ENCODE results near the gene CDHR4.
"Not testable (repeated sequence)": the region's sequence is repeated elsewhere in the genome, so short reads cannot be mapped to it uniquely, and the experiment has no call there.

Gene CDHR4

DNA sequence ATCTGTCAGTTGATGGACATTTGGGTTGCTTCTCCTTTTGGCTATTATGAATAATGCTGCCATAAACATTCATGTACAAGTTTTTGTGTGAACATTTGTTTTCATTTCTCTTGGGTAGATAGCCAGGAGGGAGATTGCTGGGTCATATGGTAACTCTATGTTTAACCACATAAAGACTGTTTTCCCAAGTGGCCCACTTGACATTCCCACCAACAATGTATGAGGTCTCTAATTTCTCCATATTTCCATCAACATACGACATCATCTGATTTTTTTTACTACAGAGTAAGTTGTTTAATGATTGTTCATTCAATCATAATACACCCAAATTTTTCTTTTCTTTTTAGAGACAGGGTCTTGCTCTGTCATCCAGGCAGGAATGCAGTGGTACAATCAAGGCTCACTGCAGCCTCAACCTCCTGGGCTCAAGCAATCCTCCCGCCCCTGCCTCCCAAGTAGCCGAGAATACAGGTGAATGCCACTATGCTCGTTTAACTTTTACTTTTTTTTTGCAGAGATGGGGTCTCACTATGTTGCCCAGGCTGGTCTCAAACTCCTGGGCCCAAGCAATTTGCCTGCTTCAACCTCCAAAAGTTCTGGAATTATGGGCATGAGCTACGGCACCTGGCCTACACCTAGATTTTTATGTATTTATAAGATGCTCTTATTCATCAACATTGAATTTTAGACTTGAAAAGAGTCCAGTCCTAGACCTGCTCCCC lies 20.2 kb downstream of the CDHR4 start:
- DNase-seq = no peak

DNA sequence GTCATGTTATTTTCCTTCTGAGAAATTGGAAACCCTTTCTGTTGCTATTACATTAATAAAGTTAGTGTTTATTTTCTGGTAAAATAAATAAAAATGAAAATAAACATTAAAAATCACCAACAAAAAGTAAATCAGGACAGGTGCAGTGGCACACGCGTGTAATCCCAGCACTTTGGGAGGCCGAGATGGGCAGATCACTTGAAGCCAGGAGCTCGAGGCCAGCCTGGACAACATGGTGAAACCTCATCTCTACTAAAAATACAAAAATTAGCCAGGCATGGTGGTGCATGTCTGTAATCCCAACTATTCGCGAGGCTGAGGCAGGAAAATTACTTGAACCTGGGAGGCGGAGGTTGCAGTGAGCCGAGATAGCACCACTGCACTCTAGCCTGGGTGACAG lies 23.6 kb downstream of the CDHR4 start:
- DNase-seq = not testable (repeated sequence)

DNA sequence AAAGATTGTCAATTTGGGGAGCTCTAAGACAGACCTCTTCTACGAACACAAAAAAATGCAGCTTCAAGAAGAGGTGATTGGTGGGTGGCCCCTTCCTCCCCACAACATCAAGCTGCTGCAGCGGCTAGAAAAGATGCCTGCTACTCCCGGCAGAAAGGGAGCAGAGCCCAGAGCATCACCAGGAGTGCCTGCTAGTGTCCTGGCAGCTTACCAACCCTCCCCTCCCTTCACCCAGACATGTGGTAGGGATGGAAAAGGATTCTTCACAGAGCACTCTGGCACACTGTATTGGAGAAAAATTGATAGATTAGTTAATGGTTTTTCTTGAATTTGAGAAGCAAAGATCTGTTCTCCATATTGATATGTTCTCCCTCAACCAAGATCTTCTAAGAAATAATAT lies 24.1 kb downstream of the CDHR4 start:
- DNase-seq = no peak

DNA sequence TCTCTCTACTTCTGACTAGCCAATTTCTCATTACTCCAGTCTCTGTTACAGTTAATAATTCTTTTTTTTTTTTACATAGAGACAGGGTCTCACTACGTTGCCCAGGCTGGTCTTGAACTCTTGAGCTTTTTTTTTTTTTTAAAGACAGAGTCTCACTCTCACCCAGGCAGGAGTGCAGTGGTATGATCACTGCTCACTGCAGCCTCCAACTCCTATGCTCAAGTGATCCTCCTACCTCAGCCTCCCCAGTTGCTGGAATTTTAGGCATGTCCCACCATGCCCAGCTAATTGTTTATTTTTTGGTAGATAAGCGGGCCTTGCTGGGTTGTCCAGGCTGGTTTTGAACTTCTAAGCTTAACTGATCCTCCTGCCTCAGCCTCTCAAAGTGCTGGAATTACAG lies 27.0 kb downstream of the CDHR4 start:
- no peak for DNase-seq

DNA sequence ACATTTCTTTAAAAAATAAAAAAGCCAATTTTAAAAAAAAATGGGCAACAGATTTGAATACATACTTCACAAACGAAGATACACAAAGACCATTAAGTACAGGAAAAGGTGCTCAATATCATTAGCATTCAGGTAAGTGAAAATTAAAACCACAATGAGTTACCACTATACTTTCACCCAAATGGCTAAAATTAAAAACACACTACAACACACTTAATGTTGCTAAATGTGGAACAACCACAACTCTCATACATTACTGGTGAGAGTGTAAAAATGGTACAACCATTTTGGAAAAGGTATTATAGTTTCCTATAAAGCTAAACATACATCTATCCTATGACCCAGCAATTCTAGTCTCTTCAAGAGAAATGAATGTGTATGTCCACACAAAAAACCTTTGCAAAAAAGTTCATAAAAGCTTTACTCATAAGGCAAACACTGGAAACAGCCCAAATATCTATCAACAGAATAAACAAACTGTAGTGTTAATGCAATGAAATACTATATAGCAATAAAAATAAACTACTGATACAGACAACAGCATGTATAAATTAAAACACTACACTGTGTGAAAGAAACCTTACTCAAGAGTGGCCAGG lies 28.2 kb downstream of the CDHR4 start:
- no peak for DNase-seq

DNA sequence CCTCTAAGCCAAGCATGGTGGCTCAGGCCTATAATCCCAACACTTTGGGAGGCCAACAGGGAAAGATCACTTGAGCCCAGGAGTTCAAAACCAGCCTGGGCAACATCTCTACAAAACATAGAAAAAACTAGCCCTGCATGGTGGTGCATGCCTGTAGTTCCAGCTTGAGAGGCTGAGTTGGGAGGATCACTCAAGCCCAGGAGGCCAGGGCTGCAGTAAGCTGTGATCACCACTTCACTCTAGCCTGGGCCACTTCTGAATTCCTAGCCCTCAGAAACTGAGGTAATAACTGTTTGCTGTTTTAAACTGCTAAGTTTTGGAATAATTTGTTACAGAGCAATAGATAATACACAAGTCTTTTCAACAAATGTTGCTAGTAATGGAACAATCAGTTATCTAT lies 29.7 kb downstream of the CDHR4 start:
- no peak for DNase-seq

DNA sequence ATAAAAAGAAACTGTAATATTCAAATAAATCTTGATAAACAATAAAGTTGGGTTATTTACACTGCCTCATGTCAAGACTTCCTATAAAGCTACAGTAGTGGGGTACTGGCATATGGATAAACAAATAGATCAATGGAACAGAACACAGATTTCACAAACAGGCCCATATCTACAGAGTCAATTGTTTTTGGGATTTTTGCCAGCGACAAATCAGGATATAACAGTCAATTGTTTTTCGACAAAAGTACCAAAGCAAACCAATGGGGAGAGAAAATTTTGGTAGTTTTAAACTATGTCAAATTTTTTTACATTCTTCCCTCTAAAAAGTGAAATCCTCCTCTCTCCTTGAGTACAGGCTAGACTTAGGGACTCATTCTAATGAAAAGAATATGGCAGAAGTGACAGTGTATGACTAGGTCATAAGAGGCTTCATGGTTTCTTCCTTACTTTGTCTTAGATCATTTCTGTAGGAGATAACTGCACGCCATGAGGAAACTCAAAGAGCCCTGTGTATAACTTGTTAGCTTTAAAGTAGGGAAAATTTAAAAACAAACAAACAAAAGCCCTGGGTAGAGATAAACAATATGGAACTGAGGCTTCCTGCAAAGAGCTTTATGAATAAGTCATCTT lies 30.3 kb downstream of the CDHR4 start:
- DNase-seq = no peak

DNA sequence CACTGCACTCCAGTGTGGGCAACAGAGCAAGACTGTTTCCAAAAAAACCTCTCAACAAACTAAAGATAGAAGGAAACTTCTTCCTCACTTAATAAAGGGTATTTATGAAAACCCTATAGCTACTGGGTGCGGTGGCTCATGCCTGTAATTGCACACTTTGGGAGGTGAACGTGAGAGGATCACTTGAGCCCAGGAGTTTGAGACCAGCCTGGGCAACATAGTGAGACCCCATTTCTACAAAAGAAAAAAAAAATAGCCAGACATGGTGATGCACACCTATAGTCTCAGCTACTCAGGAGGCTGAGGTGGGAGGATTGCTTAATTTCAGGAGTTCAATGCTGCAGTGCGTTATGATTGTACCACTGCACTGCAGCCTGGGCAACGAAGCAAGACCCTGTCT lies 35.7 kb downstream of the CDHR4 start:
- DNase-seq = no peak

DNA sequence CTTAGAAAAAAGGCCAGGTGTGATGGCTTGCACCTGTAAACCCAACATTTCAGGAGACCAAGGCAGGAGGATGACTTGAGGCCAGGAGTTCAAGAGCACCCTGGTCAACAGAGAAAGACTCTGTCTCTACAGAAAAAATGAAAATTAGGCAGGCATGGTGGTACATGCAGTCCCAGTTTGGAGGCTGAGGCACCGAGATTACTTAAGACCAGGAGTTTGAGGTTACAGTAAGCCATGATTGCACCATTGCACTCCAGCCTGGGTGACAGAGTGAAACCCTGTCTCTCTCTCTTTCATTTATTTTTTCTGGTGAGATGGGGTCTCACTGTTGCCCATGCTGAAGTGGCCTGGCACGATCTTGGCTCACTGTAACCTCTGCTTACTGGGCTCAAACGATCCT lies 38.0 kb downstream of the CDHR4 start:
- DNase-seq = no peak

DNA sequence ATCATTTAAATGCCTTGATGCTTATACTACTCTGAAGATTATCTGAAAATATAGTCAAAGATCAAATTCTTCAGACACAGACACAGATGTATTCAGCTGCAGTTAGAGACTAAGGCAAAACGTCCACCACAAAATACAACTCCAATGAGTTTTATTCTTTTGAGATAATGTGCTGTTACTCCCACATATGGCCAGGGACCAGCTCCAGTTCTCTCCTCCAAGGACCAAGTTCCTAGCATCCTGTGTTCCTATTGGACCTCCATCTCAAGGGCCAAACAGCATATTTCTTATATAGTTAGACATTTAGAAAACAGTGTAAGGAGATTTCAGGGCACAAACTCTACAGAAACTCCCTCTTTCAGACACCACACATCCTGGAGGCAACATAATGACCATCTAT lies 40.4 kb downstream of the CDHR4 start:
- no peak for DNase-seq

DNA sequence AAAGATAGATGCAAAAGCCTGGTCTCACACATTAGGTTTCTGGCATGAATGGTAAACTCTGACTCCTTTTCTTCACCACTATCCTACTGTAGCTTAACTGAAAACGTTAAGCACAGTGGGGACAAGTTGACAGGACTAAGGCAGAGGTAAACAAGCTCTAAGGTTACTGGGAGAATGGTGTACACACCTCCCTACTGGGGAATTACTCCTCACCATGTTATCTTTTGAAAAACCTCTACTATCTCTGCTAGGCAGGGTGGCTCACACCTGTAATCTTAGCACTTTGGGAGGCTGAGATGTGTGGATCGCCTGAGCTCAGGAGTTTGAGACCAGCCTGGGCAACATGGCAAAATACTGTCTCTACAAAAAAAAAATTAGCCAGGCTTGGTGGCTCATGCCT lies 42.5 kb downstream of the CDHR4 start:
- no peak for DNase-seq

DNA sequence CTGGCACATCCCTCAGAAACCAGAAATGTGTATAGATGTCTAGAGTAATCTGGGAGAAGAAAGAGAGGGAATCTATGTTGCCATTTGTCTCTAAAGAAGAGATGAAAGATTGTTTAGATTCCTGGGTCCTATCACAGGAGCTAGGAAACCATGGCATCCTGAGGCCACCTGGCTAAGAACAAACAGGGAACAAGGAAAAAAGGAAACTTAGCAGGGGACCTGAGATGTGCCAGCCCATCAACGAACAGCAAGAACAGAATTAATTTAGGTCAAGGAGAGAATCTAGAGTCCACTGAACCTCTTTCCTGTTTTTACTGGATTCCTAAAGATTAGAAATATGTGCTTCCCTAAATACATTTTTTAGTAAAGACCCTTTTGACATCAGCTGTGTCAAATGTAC lies 43.6 kb downstream of the CDHR4 start:
- no peak for DNase-seq

DNA sequence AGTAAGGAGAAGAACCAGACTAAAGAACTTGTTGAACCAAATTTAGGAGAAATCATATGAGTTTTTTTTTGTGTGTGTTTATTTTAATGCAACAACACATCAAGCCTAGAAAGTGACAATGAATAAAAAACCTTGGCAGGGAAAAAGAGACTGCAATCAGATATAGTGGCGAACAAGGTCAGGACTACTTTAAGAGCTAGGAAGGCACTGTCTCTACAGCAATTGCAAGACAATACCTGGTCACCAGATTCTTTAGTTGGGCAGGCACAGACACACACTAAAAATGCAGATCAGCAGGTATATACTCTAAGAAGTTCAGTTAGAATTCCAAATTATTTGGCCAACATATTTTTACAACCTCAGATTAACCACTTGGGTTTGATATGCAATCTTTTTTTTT lies 45.1 kb downstream of the CDHR4 start:
- DNase-seq = no peak

DNA sequence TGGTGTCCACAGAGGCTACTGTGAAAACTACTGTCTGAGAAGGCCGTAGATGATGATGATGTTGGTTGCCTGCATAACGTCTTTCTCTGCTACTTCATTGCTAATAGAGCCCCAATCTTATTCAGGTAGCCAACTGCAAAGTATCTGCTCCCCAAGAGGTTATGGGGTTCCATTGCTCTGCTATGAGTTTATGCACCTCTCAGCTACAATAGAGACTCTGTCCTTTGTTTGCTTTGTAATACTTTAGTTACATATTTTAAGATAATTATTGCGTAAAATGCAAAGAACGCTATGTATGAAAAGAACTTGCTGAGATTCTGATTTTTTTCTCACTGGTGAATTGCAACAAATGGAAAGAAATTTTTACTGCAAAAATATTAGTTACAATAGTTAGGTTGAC lies 48.2 kb downstream of the CDHR4 start:
- DNase-seq = no peak

DNA sequence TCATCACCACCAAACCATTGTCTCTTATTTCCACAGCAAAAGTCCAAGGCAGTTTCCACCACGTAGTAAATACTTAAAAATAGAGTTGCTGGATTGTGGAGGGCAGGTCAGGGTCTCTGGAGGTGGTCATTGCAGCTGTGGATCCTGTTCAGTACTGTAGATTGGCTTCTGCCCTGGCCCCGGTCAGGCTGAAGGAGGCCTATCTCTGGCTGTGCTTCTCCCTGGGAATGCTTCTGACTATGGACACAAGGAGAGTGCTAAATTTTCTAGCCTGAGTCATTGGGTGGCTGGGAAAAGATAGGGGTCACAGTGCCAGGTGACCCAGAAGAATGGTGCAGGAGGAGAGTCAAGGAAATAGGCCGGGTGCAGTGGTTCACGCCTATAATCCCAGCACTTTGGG lies 49.6 kb downstream of the CDHR4 start:
- no peak for DNase-seq

DNA sequence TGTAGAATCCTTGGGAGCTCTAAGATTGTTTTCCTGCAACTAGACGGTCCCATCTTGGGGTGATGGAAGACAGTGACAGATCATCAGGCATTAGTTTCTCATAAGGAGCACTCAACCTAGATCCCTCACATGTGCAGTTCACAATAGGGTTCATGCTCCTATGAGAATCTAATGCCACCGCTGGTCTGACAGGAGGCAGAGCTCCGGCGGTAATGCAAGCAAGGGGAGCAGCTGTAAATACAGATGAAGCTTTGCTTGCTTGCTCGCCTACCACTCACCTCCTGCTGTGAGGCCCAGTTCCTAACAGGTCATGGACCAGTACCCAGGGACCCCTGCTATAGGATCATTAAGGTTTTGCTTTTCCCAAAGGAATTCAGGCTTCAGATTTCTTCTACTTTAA lies 50.8 kb downstream of the CDHR4 start:
- not testable (repeated sequence) for DNase-seq

DNA sequence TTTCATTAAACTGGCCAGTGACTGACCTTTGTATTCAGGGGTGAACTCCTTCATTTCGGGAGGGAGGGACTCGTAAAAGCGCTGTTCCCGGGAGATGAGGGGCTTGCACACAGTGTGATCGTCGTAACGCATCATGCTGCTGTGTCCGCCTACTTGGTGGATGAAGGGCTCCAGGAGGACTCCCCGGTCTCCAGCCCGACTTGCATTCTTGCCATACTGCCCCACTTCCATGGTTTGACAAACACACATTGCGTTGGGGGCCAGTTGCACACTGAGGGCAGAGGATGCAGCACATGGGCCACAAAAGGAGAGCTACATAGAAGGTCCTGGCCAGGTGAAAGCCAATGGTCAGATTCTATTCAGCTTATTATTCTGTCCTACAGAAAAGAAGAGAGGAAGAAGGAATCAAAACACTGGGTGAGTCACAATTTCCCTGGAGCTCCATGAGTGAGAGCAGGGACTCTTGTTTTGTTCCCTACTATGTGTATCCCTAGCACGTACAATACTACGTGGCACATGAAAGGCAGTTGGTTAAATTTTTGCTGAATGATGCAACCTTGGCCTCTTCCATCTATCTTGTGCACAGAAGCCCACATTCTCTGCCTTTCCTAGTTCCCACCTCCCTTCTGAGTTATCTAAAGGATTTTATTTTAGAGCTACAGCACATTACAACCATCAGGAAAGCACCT lies 51.7 kb downstream of the CDHR4 start:
- no peak for DNase-seq

DNA sequence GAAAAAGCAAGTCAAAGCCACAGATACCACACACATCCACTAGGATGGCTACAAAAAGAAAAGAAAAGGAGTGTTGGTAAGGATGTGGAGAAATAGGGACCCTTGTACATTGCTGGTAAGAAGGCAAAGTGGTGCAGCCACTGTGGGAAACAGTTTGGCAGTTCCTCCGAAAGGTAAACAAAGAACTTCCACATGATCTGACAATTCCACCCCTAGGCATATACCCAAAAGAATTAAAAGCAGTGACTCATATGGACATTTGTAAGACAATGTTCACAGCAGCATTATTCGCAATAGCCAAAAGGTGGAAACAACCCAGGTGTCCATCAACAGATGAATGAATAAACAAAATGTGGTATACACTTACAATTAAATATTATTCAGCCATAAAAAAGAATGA lies 53.7 kb downstream of the CDHR4 start:
- DNase-seq = no peak
